ENCODE measurements around the gene ZNF518A. TPM values are rescaled to one million over a fixed set of nuclear protein-coding genes. Genes with fewer than 3 reads are reported as not detected.

Gene ZNF518A
- total and polyA plus RNA-seq, 2 donors (not counting 1 experiment from before 2014, with no cell fraction given) = 7.9 to 34.8 TPM

- Histone ChIP-seq H3K4me3 (ENCODE audit: control extremely low read depth in 1 of 5, extremely low read depth in 1 of 5, insufficient read depth in 1 of 5, low read depth in 2 of 5, low read length in 4 of 5) (no peak overlapping the region), H4K20me1 (ENCODE audit: control insufficient read depth, insufficient read depth, low read length, poor library complexity, severe bottlenecking) (no peaks in the 10 kb centered on the region), H2AFZ (ENCODE audit: insufficient read depth, low read depth, low read length, poor library complexity, severe bottlenecking) (no peak overlapping the region), H3K4me1 (ENCODE audit: control insufficient read depth in 2 of 2, insufficient read depth in 2 of 2, low read length in 2 of 2) (peaks cover 5 to 7% of the 10 kb centered on the region in 2 donors), H3K4me2 (replicated peaks; ENCODE audit: low read depth, low read length, poor library complexity, severe bottlenecking) (no peak overlapping the region), H3K9me3 (ENCODE audit: control extremely low read depth in 1 of 3, control insufficient read depth in 2 of 3, insufficient read depth in 1 of 3, low read length in 2 of 3) (peaks cover 0 to 12% (median 3%) of the 10 kb centered on the region in 3 donors), H3K27ac (ENCODE audit: low read length in 2 of 2) (no peak overlapping the region), H3K36me3 (replicated peaks in 1 of 2; ENCODE audit: control extremely low read depth in 1 of 2, control insufficient read depth in 1 of 2, extremely low read depth in 1 of 2, insufficient read depth in 2 of 2, low read length in 1 of 2) (no peaks in the 10 kb centered on the region), H3K9ac (ENCODE audit: low read length) (no peak overlapping the region), H3K27me3 (replicated peaks in 1 of 4; ENCODE audit: control extremely low read depth in 1 of 4, control insufficient read depth in 3 of 4, insufficient read depth in 4 of 4, low read length in 3 of 4) (peaks cover 0 to 54% (median 18%) of the 10 kb centered on the region in 4 experiments), H3K79me2 (ENCODE audit: control insufficient read depth, insufficient read depth, low read length) (no peaks in the 10 kb centered on the region)
- WGBS (ENCODE audit: insufficient coverage) = 90% methylated on average over 1 of the region's 2 CpGs
- POLR2A ChIA-PET = no interaction called here
- Mint-ChIP-seq H3K9me3 (ENCODE audit: insufficient read depth) (no peaks in the 10 kb centered on the region), H3K4me3 (no peak overlapping the region), H3K27me3 (peaks cover 64% of the 10 kb centered on the region), H3K27ac (no peak overlapping the region), H3K4me1 (peaks cover 7% of the 10 kb centered on the region)
- DNase-seq (no peak), ATAC-seq (ENCODE audit: low read depth) (no peak)
- intact Hi-C loops (cut with micrococcal nuclease) = no loop called here
- no peak for TF ChIP-seq EZH2 (IDR thresholded peaks at IDR 0.05; ENCODE audit: borderline replicate concordance, insufficient read depth, low read depth, low read length, poor library complexity, severe bottlenecking)
- TF ChIP-seq CTCF (IDR thresholded peaks at IDR 0.05) = no peak
- CTCF ChIA-PET = no interaction called here
Measured at GRCh38 chr10:96125142-96125515, 5.0 kb upstream of the ZNF518A start.

- H3K4me3 Mint-ChIP-seq = peak overlapping the region; percentile 96
- intact Hi-C loops (cut with micrococcal nuclease) = loop anchor here (1.0 kb wide), 3 partner anchors 40 to 157 kb away; partner anchors contain the start of gene CCNJ
- peak overlapping the region; percentile 83 to 96 (median 89) for H3K4me3 ChIP-seq (ENCODE audit: control extremely low read depth in 1 of 5, extremely low read depth in 1 of 5, insufficient read depth in 1 of 5, low read depth in 2 of 5, low read length in 4 of 5)
Measured at GRCh38 chr10:96130326-96130995, 364 bp downstream of the ZNF518A start.

More at GRCh38 chr10:96130326-96130995, 364 bp downstream of the ZNF518A start:
- POLR2A ChIA-PET = interaction anchor here (1.0 to 2.3 kb wide), 3 partner anchors 34 to 83 kb away, joined by 3 to 93 read pairs (median 3); no protein-coding TSS in a partner anchor
- H3K27me3 Mint-ChIP-seq = peaks cover 28% of the 10 kb centered on the region
- H4K20me1 ChIP-seq (ENCODE audit: control insufficient read depth, insufficient read depth, low read length, poor library complexity, severe bottlenecking) = no peaks in the 10 kb centered on the region
- H3K27me3 ChIP-seq (replicated peaks in 1 of 4; ENCODE audit: control extremely low read depth in 1 of 4, control insufficient read depth in 3 of 4, insufficient read depth in 4 of 4, low read length in 3 of 4) = peaks cover 0 to 28% (median 4%) of the 10 kb centered on the region in 4 experiments
- no peak for TF ChIP-seq CTCF (IDR thresholded peaks at IDR 0.05)
- TF ChIP-seq EZH2 (IDR thresholded peaks at IDR 0.05; ENCODE audit: borderline replicate concordance, insufficient read depth, low read depth, low read length, poor library complexity, severe bottlenecking) = no peak
- H3K9me3 Mint-ChIP-seq (ENCODE audit: insufficient read depth) = no peaks in the 10 kb centered on the region
- peaks cover 19% of the 10 kb centered on the region for H3K79me2 ChIP-seq (ENCODE audit: control insufficient read depth, insufficient read depth, low read length)
- CTCF ChIA-PET = interaction anchor here (0.7 to 2.1 kb wide), 9 partner anchors 12 to 1728 kb away, joined by 3 to 31 read pairs (median 4); partner anchors contain the start of genes TBC1D12 and TCTN3
- H2AFZ ChIP-seq (ENCODE audit: insufficient read depth, low read depth, low read length, poor library complexity, severe bottlenecking) = peak overlapping the region; percentile 92
- peak overlapping the region; percentile 78 for H3K4me2 ChIP-seq (replicated peaks; ENCODE audit: low read depth, low read length, poor library complexity, severe bottlenecking)
- peak overlapping the region; percentile 100 for H3K27ac Mint-ChIP-seq
- peaks cover 12 to 14% of the 10 kb centered on the region in 2 donors for H3K4me1 ChIP-seq (ENCODE audit: control insufficient read depth in 2 of 2, insufficient read depth in 2 of 2, low read length in 2 of 2)
- H3K27ac ChIP-seq (ENCODE audit: low read length in 2 of 2) = peak overlapping the region; percentile 98 to 99
- under 1% methylated on average over 34 of the region's 42 CpGs for WGBS (ENCODE audit: insufficient coverage)
- peaks cover 20% of the 10 kb centered on the region for H3K4me1 Mint-ChIP-seq
- peaks cover 9 to 25% of the 10 kb centered on the region in 2 experiments for H3K36me3 ChIP-seq (replicated peaks in 1 of 2; ENCODE audit: control extremely low read depth in 1 of 2, control insufficient read depth in 1 of 2, extremely low read depth in 1 of 2, insufficient read depth in 2 of 2, low read length in 1 of 2)
- DNase-seq (no peak), ATAC-seq (ENCODE audit: low read depth) (peak; percentile 71)
- peaks cover 0 to 8% (median 3%) of the 10 kb centered on the region in 3 donors for H3K9me3 ChIP-seq (ENCODE audit: control extremely low read depth in 1 of 3, control insufficient read depth in 2 of 3, insufficient read depth in 1 of 3, low read length in 2 of 3)
- peak overlapping the region; percentile 98 for H3K9ac ChIP-seq (ENCODE audit: low read length)
